CD4-positive, CD25-positive, alpha-beta regulatory T cell (primary cell): ENCODE data around the gene PARD3. TPM values are rescaled to one million over a fixed set of nuclear protein-coding genes. Genes with fewer than 3 reads are reported as not detected.

Experiments used
- ATAC-seq, 2 donors: fragments of 150-1000 bp; cut with Tn5 transposase; one replicate each; pipeline ENCODE4 v1.10.0; 2021; ENCODE audit warnings: low read depth in 2 of 2, moderate number of reproducible peaks in 2 of 2, moderate library complexity in 1 of 2
- DNase-seq, 3 donors: peaks; one replicate each; pipeline versions ENCODE4 v3.0.0 to v3.0.0-alpha.2; 2012 to 2022; ENCODE audit warnings: mixed read lengths in 1 of 3
- H3K27ac ChIP-seq: one replicate; pipeline ENCODE4 v1.7.0; 2013; ENCODE audit warnings: mild to moderate bottlenecking, low read length; ENCODE audit not compliant: insufficient read depth, poor library complexity, severe bottlenecking
- H3K27me3 ChIP-seq: one replicate; pipeline ENCODE4 v1.7.0; 2013; ENCODE audit warnings: low read length; ENCODE audit not compliant: control insufficient read depth, insufficient read depth
- H3K36me3 ChIP-seq: one replicate; pipeline ENCODE4 v1.7.0; 2013; ENCODE audit warnings: mild to moderate bottlenecking, low read length, moderate library complexity; ENCODE audit not compliant: control insufficient read depth, insufficient read depth
- H3K4me1 ChIP-seq: 2 replicates; pipeline ENCODE4 v1.7.0; 2013; ENCODE audit warnings: mild to moderate bottlenecking, low read length; ENCODE audit not compliant: insufficient read depth, control insufficient read depth, poor library complexity, severe bottlenecking
- H3K4me3 ChIP-seq: one replicate; pipeline ENCODE4 v1.7.0; 2013; ENCODE audit warnings: low read depth, mild to moderate bottlenecking, low read length, moderate library complexity
- H3K9me3 ChIP-seq, 2 experiments: 1 replicate in 1 of 2; 2 replicates in 1 of 2; pipeline ENCODE4 v1.7.0; 2013; ENCODE audit warnings: low read length in 2 of 2, mild to moderate bottlenecking in 1 of 2, moderate library complexity in 1 of 2; ENCODE audit not compliant: control insufficient read depth in 2 of 2
- H3K27ac Mint-ChIP-seq, 3 donors: one replicate each; pipeline ENCODE4 v1.8.0; 2020 to 2022; ENCODE audit warnings: mild to moderate bottlenecking in 3 of 3, mixed read lengths in 3 of 3, moderate library complexity in 2 of 3
- H3K27me3 Mint-ChIP-seq: one replicate; pipeline ENCODE4 v1.8.0; 2022; ENCODE audit warnings: mild to moderate bottlenecking, mixed read lengths
- H3K36me3 Mint-ChIP-seq: one replicate; pipeline ENCODE4 v1.8.0; 2020; ENCODE audit warnings: mixed read lengths
- H3K4me1 Mint-ChIP-seq, 4 donors: one replicate each; pipeline ENCODE4 v1.8.0; 2020 to 2022; ENCODE audit warnings: mixed read lengths in 4 of 4, mild to moderate bottlenecking in 1 of 4
- H3K4me3 Mint-ChIP-seq, 4 donors: one replicate each; pipeline ENCODE4 v1.8.0; 2020 to 2022; ENCODE audit warnings: mild to moderate bottlenecking in 4 of 4, mixed read lengths in 4 of 4, moderate library complexity in 3 of 4
- H3K9me3 Mint-ChIP-seq, 7 donors: one replicate each; pipeline ENCODE4 v1.8.0; 2020 to 2022; ENCODE audit warnings: mixed read lengths in 7 of 7, mild to moderate bottlenecking in 3 of 7, moderate library complexity in 2 of 7
- polyA plus RNA-seq, 4 donors: library from polyadenylated mRNA; unstranded; fragments of 300-500 nt; fragmentation: Illumina TruSeq; gene quantifications; one replicate each; pipeline ENCODE4 v1.2.3, GENCODE V29; 2021
- total RNA-seq: library from RNA; stranded (reverse); gene quantifications from one replicate; pipeline ENCODE4 v1.2.3, GENCODE V29; 2022

The PARD3 gene
- total and polyA plus RNA-seq, 5 donors from 2014 or later: 0.08 to 0.79 TPM; not detected in 3

DNA sequence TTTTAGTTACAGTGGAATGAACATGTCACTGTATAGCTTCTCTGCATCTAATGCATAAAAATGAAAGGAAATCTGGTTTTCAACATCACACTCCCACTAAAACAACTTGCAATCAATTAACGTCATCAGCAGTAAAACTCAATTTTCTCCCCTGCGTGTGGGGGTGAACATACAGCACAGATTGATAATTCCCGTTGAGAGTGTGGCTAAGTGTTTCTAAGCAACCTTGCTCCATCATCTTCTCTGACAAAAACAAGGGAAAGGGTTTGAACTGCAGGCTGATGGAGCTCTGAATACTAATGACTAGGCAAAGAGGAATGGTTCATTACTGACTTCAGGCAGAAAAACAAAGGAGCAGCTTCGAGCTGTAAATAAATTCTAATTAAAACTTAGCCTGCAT is 238.3 kb downstream of the PARD3 start:
- Mint-ChIP-seq H3K4me1 (no peaks in the 10 kb centered on the region), H3K27me3 (no peaks in the 10 kb centered on the region), H3K4me3 (no peak overlapping the region), H3K27ac (no peak overlapping the region), H3K36me3 (no peaks in the 10 kb centered on the region), H3K9me3 (no peaks in the 10 kb centered on the region)
- Histone ChIP-seq H3K4me1 (no peaks in the 10 kb centered on the region), H3K27me3 (no peaks in the 10 kb centered on the region), H3K4me3 (no peak overlapping the region), H3K36me3 (no peaks in the 10 kb centered on the region), H3K9me3 (no peaks in the 10 kb centered on the region), H3K27ac (no peak overlapping the region)
- DNase-seq (no peak), ATAC-seq (no peak)

DNA sequence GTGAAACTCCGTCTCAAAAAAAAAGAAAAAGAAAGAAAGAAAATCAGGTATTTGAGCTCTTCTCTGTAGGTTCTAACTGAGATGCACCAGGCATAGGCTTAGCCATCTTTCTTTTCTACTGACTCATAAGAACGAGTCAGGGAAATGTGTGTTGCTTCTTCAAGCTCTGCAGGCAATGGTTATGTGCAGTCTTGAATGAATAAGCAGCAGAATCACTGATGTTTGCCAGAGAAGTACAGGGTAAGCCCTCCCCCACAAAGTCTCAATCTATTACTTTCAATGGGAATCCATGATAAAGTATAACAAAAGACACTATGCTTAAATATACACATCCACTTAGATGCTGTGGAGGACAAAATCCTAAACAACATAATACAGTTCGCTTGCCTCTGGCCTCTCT is 239.2 kb downstream of the PARD3 start:
- no peaks in the 10 kb centered on the region for H3K9me3 ChIP-seq
- H3K4me3 ChIP-seq: no peak overlapping the region
- H3K27me3 ChIP-seq: no peaks in the 10 kb centered on the region
- Mint-ChIP-seq H3K4me3 (no peak overlapping the region), H3K27me3 (no peaks in the 10 kb centered on the region), H3K9me3 (no peaks in the 10 kb centered on the region), H3K4me1 (no peaks in the 10 kb centered on the region), H3K36me3 (no peaks in the 10 kb centered on the region), H3K27ac (no peak overlapping the region)
- ATAC-seq (no peak), DNase-seq (no peak)
- H3K27ac ChIP-seq: no peak overlapping the region
- no peaks in the 10 kb centered on the region for H3K4me1 ChIP-seq
- no peaks in the 10 kb centered on the region for H3K36me3 ChIP-seq

DNA sequence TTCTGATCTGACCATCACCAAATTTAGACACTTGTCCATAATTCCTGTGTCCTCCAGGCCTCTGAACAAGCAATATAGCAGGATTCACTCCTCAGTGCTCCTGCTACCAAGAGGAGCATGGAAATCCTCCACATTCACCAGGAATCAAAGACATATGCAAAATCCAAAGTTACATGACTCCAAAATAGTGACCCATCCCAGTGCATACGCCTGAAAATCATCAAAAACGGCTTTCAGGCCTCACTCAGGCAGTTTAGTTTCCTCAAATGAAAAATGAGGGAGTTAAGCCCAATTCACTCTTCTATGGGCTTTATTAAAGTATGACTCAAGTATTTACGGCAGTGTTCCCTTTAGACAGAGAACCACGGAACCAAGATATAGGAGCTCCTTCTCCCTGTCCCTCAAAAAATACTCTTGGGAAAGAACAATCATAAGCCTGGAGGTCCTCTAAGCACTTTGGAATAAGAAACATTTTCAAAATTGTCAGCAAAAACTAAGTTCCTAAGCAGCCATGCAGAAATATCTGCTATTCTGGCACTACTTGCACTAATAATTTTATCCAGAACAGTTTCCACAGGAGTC is 240.7 kb downstream of the PARD3 start:
- Mint-ChIP-seq H3K9me3 (no peaks in the 10 kb centered on the region), H3K27me3 (no peaks in the 10 kb centered on the region), H3K4me1 (no peaks in the 10 kb centered on the region), H3K4me3 (no peak overlapping the region), H3K27ac (no peak overlapping the region), H3K36me3 (no peaks in the 10 kb centered on the region)
- no peaks in the 10 kb centered on the region for H3K9me3 ChIP-seq
- no peaks in the 10 kb centered on the region for H3K27me3 ChIP-seq
- no peaks in the 10 kb centered on the region for H3K4me1 ChIP-seq
- no peak overlapping the region for H3K4me3 ChIP-seq
- ATAC-seq (no peak), DNase-seq (no peak)
- H3K36me3 ChIP-seq: no peaks in the 10 kb centered on the region
- no peak overlapping the region for H3K27ac ChIP-seq

DNA sequence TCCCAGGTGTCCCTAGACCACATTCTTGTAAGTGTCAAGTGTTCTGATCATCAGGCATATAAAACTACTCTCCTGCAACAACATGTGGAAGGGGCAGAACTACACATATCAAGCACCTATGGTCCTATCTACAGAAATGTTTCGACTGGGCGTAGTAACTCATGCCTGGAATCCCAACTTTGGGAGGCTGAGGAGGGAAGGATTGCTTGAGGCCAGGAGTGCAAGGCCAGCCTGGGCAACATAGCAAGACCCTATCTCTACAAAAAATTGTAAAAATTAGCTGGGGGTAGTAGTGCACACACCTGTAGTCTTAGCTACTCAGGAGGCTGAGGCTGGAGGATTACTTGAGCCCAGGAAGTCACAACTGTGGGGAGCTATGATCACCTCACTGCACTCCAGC is 244.2 kb downstream of the PARD3 start:
- Histone ChIP-seq H3K9me3 (no peaks in the 10 kb centered on the region), H3K27ac (no peak overlapping the region), H3K27me3 (no peaks in the 10 kb centered on the region), H3K4me1 (no peaks in the 10 kb centered on the region), H3K4me3 (no peak overlapping the region), H3K36me3 (no peaks in the 10 kb centered on the region)
- Mint-ChIP-seq H3K36me3 (no peaks in the 10 kb centered on the region), H3K4me1 (no peaks in the 10 kb centered on the region), H3K27ac (no peak overlapping the region), H3K27me3 (no peaks in the 10 kb centered on the region), H3K4me3 (no peak overlapping the region), H3K9me3 (no peaks in the 10 kb centered on the region)
- DNase-seq (no peak), ATAC-seq (no peak)

GRCh38 chr10:34567659-34568253 is 247.3 kb downstream of the PARD3 start:
- H3K4me3 ChIP-seq: no peak overlapping the region
- H3K27me3 ChIP-seq: no peaks in the 10 kb centered on the region
- no peaks in the 10 kb centered on the region for H3K9me3 ChIP-seq
- H3K9me3 Mint-ChIP-seq: peaks cover 0 to 1% (median 0%) of the 10 kb centered on the region in 7 donors
- H3K4me3 Mint-ChIP-seq: no peak overlapping the region
- no peaks in the 10 kb centered on the region for H3K4me1 Mint-ChIP-seq
- ATAC-seq (no peak), DNase-seq (no peak)
- H3K4me1 ChIP-seq: no peaks in the 10 kb centered on the region
- no peaks in the 10 kb centered on the region for H3K27me3 Mint-ChIP-seq
- no peak overlapping the region for H3K27ac ChIP-seq
- no peak overlapping the region for H3K27ac Mint-ChIP-seq
- no peaks in the 10 kb centered on the region for H3K36me3 Mint-ChIP-seq
- no peaks in the 10 kb centered on the region for H3K36me3 ChIP-seq

DNA sequence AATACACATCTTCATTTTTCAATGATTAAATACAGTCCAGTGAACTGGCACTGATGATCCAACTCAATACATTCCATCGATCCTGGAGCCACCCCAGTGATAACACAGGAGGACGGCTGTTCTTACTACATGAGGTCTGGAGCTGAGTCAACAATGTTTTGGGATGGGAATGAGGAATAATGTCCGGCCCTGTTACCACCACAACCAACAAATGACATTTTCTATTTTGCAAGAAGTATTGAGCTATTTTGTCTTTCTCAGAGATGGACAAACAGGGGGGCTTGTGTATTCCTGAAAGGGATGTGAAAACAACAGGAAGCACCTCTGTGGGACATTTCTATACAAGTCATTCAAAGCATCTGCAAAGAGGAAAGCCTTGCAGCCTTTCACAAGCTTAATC is 249.2 kb downstream of the PARD3 start:
- no peak overlapping the region for H3K4me3 ChIP-seq
- no peak for DNase-seq
- Mint-ChIP-seq H3K27ac (no peak overlapping the region), H3K9me3 (peaks cover 0 to 3% (median 0%) of the 10 kb centered on the region in 7 donors), H3K36me3 (no peaks in the 10 kb centered on the region), H3K27me3 (no peaks in the 10 kb centered on the region), H3K4me3 (no peak overlapping the region), H3K4me1 (no peaks in the 10 kb centered on the region)
- ATAC-seq: no peak
- no peaks in the 10 kb centered on the region for H3K9me3 ChIP-seq
- no peaks in the 10 kb centered on the region for H3K27me3 ChIP-seq
- H3K36me3 ChIP-seq: no peaks in the 10 kb centered on the region
- H3K4me1 ChIP-seq: no peaks in the 10 kb centered on the region
- H3K27ac ChIP-seq: no peak overlapping the region

GRCh38 chr10:34558093-34558583 is 257.0 kb downstream of the PARD3 start:
- Mint-ChIP-seq H3K4me3 (no peak overlapping the region), H3K4me1 (peaks cover 0 to 2% (median 0%) of the 10 kb centered on the region in 4 donors)

GRCh38 chr10:34557173-34557572 is 257.9 kb downstream of the PARD3 start:
- Histone ChIP-seq H3K9me3 (no peaks in the 10 kb centered on the region), H3K36me3 (no peaks in the 10 kb centered on the region), H3K27me3 (no peaks in the 10 kb centered on the region), H3K27ac (no peak overlapping the region), H3K4me1 (no peaks in the 10 kb centered on the region), H3K4me3 (no peak overlapping the region)
- Mint-ChIP-seq H3K27ac (no peak overlapping the region), H3K36me3 (no peaks in the 10 kb centered on the region), H3K9me3 (no peaks in the 10 kb centered on the region), H3K4me3 (no peak overlapping the region), H3K27me3 (no peaks in the 10 kb centered on the region), H3K4me1 (peaks cover 0 to 2% (median 0%) of the 10 kb centered on the region in 4 donors)
- DNase-seq: no peak
- ATAC-seq: no peak

More at GRCh38 chr10:34558093-34558583, 257.0 kb downstream of the PARD3 start:
- no peaks in the 10 kb centered on the region for H3K4me1 ChIP-seq
- no peaks in the 10 kb centered on the region for H3K36me3 Mint-ChIP-seq
- peaks cover 0 to 3% (median 0%) of the 10 kb centered on the region in 7 donors for H3K9me3 Mint-ChIP-seq
- no peak overlapping the region for H3K27ac Mint-ChIP-seq
- H3K9me3 ChIP-seq: no peaks in the 10 kb centered on the region
- H3K36me3 ChIP-seq: no peaks in the 10 kb centered on the region
- H3K27ac ChIP-seq: no peak overlapping the region
- no peak overlapping the region for H3K4me3 ChIP-seq
- no peaks in the 10 kb centered on the region for H3K27me3 ChIP-seq
- no peaks in the 10 kb centered on the region for H3K27me3 Mint-ChIP-seq
- DNase-seq (no peak), ATAC-seq (no peak)
